PFSK-1 (cell line): Measurements from ENCODE around the gene ADCY4.

ENCODE experiments used
- FOXP2 ChIP-seq: optimal IDR thresholded peaks from 2 replicates; pipeline ENCODE3; 2011; ENCODE audit warnings: borderline replicate concordance, control low read depth, inconsistent platforms; ENCODE audit not compliant: insufficient read depth; ENCODE audit errors: extremely low read length, extremely low read depth
- POLR2AphosphoS5 ChIP-seq: IDR thresholded peaks from 2 replicates; pipeline ENCODE4 v1.6.1; 2012; ENCODE audit warnings: low read depth, mild to moderate bottlenecking, control low read depth, low read length, moderate library complexity
- SIN3A ChIP-seq: IDR thresholded peaks from 2 replicates; pipeline ENCODE4 v1.6.1; 2012; ENCODE audit warnings: mild to moderate bottlenecking, low read length, moderate library complexity, borderline replicate concordance; ENCODE audit not compliant: insufficient read depth
- TAF1 ChIP-seq: IDR thresholded peaks from 2 replicates; pipeline ENCODE4 v1.6.1; 2012; ENCODE audit warnings: low read length, control low read depth, borderline replicate concordance; ENCODE audit not compliant: insufficient read depth
- TF ChIP-seq, protein P1 (sequence below), 2 experiments: IDR thresholded peaks; 2 replicates each; pipeline versions ENCODE4 v1.6.1 to v1.8.0; 2011 to 2012; ENCODE audit warnings: low read depth in 2 of 2, low read length in 2 of 2, control low read depth in 1 of 2, inconsistent platforms in 1 of 2, mild to moderate bottlenecking in 1 of 2, moderate library complexity in 1 of 2; ENCODE audit not compliant: insufficient read depth in 1 of 2

ADCY4 gene

DNA sequence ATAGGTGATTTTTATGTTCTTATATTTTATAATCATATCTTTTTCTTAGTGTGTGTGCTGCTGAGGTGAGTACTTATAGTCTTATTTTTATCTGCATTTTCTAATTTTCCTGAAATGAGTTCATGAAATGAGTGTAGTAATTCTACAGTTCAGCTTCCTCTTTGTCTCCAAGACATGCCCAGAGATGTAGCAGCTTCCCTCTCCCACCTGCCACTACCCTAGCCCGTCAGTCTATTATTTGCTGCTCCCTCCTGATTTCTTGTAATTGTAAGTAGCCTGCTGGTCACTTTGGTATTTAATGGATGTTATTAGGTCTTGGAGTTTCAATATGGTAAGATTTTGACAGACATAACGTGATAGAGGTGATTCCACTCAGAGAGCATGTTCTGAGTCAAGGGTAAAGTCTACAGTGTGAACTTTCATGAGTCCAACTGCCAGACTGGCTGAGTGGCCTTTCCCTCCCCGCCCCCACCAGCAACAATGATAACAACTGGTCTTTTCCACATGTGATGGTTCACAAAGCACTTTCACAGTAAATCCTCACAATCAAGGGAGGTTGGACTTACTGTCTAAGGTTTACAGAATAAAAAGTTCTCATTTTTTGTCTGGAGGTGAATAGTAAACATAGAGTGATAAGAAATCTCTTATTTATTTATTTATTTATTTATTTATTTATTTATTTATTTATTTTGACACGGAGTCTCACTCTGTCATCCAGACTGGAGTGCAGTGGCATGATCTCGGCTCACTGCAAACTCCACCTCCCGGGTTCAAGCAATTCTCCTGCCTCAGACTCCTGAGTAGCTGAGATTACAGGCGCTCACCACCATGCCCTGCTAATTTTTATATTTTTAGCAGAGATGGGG lies 9.2 kb upstream of the ADCY4 start:
- no peak for TF ChIP-seq POLR2AphosphoS5

GRCh38 chr14:24342889-24343288 lies 8.0 kb upstream of the ADCY4 start:
- TF ChIP-seq SIN3A (no peak), POLR2AphosphoS5 (no peak), TAF1 (no peak), FOXP2 (no peak)
- TF ChIP-seq, protein P1, sequence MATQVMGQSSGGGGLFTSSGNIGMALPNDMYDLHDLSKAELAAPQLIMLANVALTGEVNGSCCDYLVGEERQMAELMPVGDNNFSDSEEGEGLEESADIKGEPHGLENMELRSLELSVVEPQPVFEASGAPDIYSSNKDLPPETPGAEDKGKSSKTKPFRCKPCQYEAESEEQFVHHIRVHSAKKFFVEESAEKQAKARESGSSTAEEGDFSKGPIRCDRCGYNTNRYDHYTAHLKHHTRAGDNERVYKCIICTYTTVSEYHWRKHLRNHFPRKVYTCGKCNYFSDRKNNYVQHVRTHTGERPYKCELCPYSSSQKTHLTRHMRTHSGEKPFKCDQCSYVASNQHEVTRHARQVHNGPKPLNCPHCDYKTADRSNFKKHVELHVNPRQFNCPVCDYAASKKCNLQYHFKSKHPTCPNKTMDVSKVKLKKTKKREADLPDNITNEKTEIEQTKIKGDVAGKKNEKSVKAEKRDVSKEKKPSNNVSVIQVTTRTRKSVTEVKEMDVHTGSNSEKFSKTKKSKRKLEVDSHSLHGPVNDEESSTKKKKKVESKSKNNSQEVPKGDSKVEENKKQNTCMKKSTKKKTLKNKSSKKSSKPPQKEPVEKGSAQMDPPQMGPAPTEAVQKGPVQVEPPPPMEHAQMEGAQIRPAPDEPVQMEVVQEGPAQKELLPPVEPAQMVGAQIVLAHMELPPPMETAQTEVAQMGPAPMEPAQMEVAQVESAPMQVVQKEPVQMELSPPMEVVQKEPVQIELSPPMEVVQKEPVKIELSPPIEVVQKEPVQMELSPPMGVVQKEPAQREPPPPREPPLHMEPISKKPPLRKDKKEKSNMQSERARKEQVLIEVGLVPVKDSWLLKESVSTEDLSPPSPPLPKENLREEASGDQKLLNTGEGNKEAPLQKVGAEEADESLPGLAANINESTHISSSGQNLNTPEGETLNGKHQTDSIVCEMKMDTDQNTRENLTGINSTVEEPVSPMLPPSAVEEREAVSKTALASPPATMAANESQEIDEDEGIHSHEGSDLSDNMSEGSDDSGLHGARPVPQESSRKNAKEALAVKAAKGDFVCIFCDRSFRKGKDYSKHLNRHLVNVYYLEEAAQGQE (IDR thresholded peaks at IDR 0.05; ENCODE audit: insufficient read depth in 1 of 2, low read depth in 2 of 2, low read length in 2 of 2), result no peak

DNA sequence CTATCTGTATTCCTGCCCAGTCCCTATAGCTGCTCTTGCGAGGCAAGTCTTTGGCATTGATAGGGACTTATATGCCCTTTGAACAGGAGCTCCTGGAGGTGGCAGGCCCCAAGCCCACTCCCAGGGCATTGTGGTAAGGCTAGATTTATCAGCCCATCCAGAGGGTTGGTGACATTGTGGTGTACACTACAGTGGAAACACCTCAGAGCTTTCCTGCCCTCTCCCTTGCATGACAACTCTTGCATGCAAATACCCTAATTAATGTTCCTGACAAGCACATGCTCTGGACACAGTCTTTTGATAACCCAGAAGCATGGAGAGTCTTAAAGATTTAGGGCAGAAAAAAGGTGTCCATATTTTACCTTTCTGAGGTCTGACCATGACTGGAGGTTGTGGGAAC lies 5.7 kb upstream of the ADCY4 start:
- no peak for TF ChIP-seq TAF1
- TF ChIP-seq, protein P1 (IDR thresholded peaks at IDR 0.05; ENCODE audit: insufficient read depth in 1 of 2, low read depth in 2 of 2, low read length in 2 of 2), result no peak
- TF ChIP-seq SIN3A, result no peak
- no peak for TF ChIP-seq POLR2AphosphoS5
- TF ChIP-seq FOXP2, result no peak

GRCh38 chr14:24339284-24340151 lies 4.6 kb upstream of the ADCY4 start, which contains the start of gene RIPK3:
RIPK3 (minus strand) TSS chr14:24339991; CDS start chr14:24339826, 165 bp downstream.
- no peak for TF ChIP-seq SIN3A
- TF ChIP-seq, protein P1 (IDR thresholded peaks at IDR 0.05; ENCODE audit: insufficient read depth in 1 of 2, low read depth in 2 of 2, low read length in 2 of 2), result no peak
- TF ChIP-seq POLR2AphosphoS5, result no peak
- no peak for TF ChIP-seq TAF1
- no peak for TF ChIP-seq FOXP2

DNA sequence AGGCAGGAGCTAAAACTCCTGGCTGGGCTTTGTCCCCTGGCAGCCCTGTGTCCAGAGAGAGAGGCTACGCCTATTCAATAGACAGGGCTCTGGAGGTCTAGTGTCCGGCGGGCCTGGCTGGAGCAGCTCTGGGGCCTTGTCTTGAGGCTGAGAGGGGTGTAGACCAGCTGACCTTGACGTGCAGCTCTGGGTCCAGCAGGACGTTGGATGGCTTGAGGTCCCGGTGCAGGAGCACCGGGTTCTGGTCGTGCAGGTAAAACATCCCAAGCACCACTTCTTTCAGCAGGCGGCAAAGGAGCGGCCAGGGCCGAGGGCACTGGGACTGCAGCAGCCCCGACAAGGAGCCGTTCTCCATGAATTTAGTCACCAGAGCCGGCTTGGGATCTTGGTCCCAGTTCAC lies 4.0 kb upstream of the ADCY4 start:
- no peak for TF ChIP-seq FOXP2
- no peak for TF ChIP-seq SIN3A
- TF ChIP-seq, protein P1 (IDR thresholded peaks at IDR 0.05; ENCODE audit: insufficient read depth in 1 of 2, low read depth in 2 of 2, low read length in 2 of 2), result no peak
- no peak for TF ChIP-seq POLR2AphosphoS5
